Uterus (tissue), 2 donors: Measurements from ENCODE around the gene GMPR.

Experiments
- POLR2A ChIP-seq, 2 donors: fragments of 450-650 bp; IDR thresholded peaks; one replicate each; pipeline ENCODE4 v1.6.1; 2016; ENCODE audit warnings: antibody characterized with exemption in 2 of 2, mild to moderate bottlenecking in 1 of 2, moderate library complexity in 1 of 2
- TF ChIP-seq, protein P1 (sequence below), 4 experiments: fragments of 200-600 bp in 2 of 4; fragments of 450-650 bp in 2 of 4; sonication (generic) in 2 of 4; IDR thresholded peaks; one replicate each; pipeline ENCODE4 v1.5.1; 2016 to 2019; ENCODE audit warnings: antibody characterized with exemption in 4 of 4, mild to moderate bottlenecking in 2 of 4, moderate library complexity in 1 of 4

GRCh38 chr6:16222826-16223225, 15.6 kb upstream of the GMPR start:
- TF ChIP-seq, protein P1, sequence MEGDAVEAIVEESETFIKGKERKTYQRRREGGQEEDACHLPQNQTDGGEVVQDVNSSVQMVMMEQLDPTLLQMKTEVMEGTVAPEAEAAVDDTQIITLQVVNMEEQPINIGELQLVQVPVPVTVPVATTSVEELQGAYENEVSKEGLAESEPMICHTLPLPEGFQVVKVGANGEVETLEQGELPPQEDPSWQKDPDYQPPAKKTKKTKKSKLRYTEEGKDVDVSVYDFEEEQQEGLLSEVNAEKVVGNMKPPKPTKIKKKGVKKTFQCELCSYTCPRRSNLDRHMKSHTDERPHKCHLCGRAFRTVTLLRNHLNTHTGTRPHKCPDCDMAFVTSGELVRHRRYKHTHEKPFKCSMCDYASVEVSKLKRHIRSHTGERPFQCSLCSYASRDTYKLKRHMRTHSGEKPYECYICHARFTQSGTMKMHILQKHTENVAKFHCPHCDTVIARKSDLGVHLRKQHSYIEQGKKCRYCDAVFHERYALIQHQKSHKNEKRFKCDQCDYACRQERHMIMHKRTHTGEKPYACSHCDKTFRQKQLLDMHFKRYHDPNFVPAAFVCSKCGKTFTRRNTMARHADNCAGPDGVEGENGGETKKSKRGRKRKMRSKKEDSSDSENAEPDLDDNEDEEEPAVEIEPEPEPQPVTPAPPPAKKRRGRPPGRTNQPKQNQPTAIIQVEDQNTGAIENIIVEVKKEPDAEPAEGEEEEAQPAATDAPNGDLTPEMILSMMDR (IDR thresholded peaks at IDR 0.05): no peak
- TF ChIP-seq POLR2A (IDR thresholded peaks at IDR 0.05): no peak
